Upper lobe of right lung (tissue), 1 donor: ENCODE measurements around the gene FRMD4A. TPM values are rescaled to one million over a fixed set of nuclear protein-coding genes. Genes with fewer than 3 reads are reported as not detected.

Experiments
- ATAC-seq: fragments of 200-7000 bp; cut with Tn5 transposase; one replicate; pipeline ENCODE4 v1.9.1; 2020; ENCODE audit warnings: mild to moderate bottlenecking, moderate library complexity
- DNase-seq: peaks from one replicate; pipeline ENCODE4 v3.0.0-alpha.2; 2020
- H3K27ac ChIP-seq: fragments of 200-600 bp; one replicate; pipeline ENCODE4 v1.8.0; 2022
- H3K27me3 ChIP-seq: fragments of 200-600 bp; one replicate; pipeline ENCODE4 v1.8.0; 2022; ENCODE audit warnings: mild to moderate bottlenecking
- H3K36me3 ChIP-seq: fragments of 200-600 bp; one replicate; pipeline ENCODE4 v1.8.0; 2022
- H3K4me1 ChIP-seq: fragments of 200-600 bp; one replicate; pipeline ENCODE4 v1.8.0; 2022
- H3K4me3 ChIP-seq: fragments of 200-600 bp; one replicate; pipeline ENCODE4 v1.8.0; 2022; ENCODE audit warnings: mild to moderate bottlenecking
- H3K9me3 ChIP-seq: fragments of 200-600 bp; one replicate; pipeline ENCODE4 v1.8.0; 2022
- intact Hi-C: fragments of 100-400 bp; cut with DNase I; formaldehyde crosslinking; loops from one replicate; pipeline ENCODE4 v1.11.0; 2022
- total RNA-seq: library from RNA; stranded (reverse); fragmentation: NEBNext Ultra II Directional; extraction: Animal tissue kit (Norgen Biotek cat#: 25700); gene quantifications from one replicate; pipeline ENCODE4 v1.2.1, GENCODE V29; 2021
- TF ChIP-seq, protein P1 (sequence below): fragments of 200-600 bp; IDR thresholded peaks from one replicate; pipeline ENCODE4 v1.8.0; 2022; ENCODE audit warnings: antibody characterized with exemption
- donor health status: DM: no; HTN: yes; CAD: no; lungs with severe emphysema.

Gene FRMD4A
- total RNA-seq, 1 donor from 2014 or later, result 38.3 TPM

GRCh38 chr10:13916384-13916947 is 414.3 kb downstream of the FRMD4A start:
- TF ChIP-seq, protein P1, sequence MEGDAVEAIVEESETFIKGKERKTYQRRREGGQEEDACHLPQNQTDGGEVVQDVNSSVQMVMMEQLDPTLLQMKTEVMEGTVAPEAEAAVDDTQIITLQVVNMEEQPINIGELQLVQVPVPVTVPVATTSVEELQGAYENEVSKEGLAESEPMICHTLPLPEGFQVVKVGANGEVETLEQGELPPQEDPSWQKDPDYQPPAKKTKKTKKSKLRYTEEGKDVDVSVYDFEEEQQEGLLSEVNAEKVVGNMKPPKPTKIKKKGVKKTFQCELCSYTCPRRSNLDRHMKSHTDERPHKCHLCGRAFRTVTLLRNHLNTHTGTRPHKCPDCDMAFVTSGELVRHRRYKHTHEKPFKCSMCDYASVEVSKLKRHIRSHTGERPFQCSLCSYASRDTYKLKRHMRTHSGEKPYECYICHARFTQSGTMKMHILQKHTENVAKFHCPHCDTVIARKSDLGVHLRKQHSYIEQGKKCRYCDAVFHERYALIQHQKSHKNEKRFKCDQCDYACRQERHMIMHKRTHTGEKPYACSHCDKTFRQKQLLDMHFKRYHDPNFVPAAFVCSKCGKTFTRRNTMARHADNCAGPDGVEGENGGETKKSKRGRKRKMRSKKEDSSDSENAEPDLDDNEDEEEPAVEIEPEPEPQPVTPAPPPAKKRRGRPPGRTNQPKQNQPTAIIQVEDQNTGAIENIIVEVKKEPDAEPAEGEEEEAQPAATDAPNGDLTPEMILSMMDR, result no peak
- Histone ChIP-seq H3K9me3 (no peaks in the 10 kb centered on the region), H3K27ac (no peak overlapping the region), H3K4me1 (no peaks in the 10 kb centered on the region), H3K27me3 (no peaks in the 10 kb centered on the region), H3K36me3 (no peaks in the 10 kb centered on the region), H3K4me3 (no peak overlapping the region)
- DNase-seq (no peak), ATAC-seq (no peak)
- intact Hi-C loops, result no loop called here

DNA sequence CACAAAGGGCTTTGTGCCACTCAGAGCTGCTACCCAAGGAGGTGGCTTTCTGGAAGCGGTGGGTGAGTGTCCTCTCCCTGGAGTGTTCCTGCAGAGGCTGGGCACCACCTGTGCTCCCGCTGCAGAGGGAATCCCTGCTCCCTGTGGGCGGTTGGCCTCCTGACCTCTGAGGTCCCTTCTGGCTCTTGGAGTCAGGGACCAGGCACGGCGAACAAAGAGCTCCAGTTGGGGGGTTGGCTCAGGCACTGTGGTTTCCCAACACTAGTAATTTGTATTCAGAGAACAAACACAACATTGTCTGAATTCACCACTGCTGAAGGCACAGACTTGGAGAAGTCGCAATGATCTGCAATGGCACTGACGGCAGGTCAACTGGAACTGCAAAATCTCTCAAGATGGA is 415.0 kb downstream of the FRMD4A start:
- ATAC-seq, result no peak
- no peaks in the 10 kb centered on the region for H3K36me3 ChIP-seq
- H3K9me3 ChIP-seq, result no peaks in the 10 kb centered on the region
- no peaks in the 10 kb centered on the region for H3K4me1 ChIP-seq
- H3K27me3 ChIP-seq, result no peaks in the 10 kb centered on the region
- H3K27ac ChIP-seq, result no peak overlapping the region
- intact Hi-C loops, result no loop called here
- no peak overlapping the region for H3K4me3 ChIP-seq
- DNase-seq, result no peak
- TF ChIP-seq, protein P1, result no peak

GRCh38 chr10:13913897-13914296 is 416.8 kb downstream of the FRMD4A start:
- intact Hi-C loops, result no loop called here
- ATAC-seq, result peak; percentile 85
- H3K4me3 ChIP-seq, result no peak overlapping the region
- TF ChIP-seq, protein P1, result no peak
- H3K27me3 ChIP-seq, result no peaks in the 10 kb centered on the region
- no peak overlapping the region for H3K27ac ChIP-seq
- H3K4me1 ChIP-seq, result no peaks in the 10 kb centered on the region
- no peaks in the 10 kb centered on the region for H3K9me3 ChIP-seq
- H3K36me3 ChIP-seq, result no peaks in the 10 kb centered on the region
- no peak for DNase-seq

DNA sequence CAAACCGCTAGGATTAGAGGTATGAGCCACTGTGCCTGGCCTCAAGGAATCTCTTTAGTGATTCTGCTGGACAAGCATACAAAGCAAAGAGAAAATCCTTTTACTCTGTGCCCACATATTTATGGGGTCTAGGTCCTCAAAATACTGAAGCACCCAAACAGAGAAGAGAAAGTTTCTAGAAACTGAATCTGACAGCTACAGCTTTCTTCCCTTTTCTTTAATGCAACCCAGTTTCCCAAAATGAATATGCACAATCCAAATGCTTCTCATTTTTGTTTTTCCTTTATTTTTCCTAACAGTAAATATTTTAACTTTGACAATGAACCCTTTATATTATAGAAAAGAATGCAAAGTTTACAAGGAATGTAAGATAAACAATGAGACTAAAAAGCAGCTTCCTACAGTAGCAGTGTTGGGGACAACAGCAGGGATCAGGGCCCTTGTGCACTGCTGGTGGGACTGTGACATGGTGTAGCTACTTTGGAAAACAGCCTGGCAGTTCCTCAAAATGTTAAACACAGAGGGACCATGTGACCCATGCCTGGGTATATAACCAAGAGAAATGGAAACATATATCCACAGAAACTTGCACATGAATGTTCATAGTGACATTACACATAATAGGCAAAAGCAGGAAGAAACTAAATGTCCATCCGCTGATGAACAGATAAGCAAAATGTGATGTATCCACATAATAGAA is 418.8 kb downstream of the FRMD4A start:
- peak; percentile 59 for ATAC-seq
- no peak overlapping the region for H3K27ac ChIP-seq
- no peaks in the 10 kb centered on the region for H3K27me3 ChIP-seq
- H3K36me3 ChIP-seq, result no peaks in the 10 kb centered on the region
- no peak overlapping the region for H3K4me3 ChIP-seq
- no peak for DNase-seq
- H3K9me3 ChIP-seq, result no peaks in the 10 kb centered on the region
- intact Hi-C loops, result no loop called here
- TF ChIP-seq, protein P1, result no peak
- H3K4me1 ChIP-seq, result no peaks in the 10 kb centered on the region

DNA sequence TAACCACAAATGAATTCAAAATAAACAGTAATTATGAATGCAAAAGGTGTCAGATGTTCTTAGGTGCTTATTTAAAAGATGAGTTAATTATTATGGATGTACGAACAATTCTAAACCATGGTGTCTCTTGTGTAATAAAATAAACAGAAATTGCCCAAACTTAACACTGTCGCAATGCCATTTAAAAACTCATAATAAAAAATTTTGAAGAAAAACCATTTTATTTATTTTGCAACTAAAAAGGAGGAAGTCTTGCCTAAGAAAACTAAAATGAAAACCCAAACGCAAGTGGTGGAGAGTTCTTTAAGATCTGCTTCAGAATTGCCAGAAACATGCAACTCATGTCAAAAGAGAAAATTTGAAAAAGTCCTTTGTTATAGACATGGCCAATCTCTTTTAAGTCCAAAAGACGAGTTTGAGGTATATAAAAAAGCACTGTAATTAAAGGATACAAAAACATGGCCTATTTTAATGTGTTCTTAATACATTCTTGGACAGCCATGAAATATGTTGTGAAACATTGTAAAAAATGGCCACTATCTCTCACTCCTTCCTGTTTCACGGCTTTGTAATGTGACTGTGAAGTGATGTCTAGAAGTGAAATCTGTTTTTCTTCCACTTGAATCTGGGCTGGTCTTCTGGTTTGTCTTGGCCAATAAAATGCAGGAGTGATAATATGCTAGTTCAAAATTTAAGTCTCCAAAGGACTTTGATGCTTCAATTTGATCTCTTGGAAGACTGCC is 421.0 kb downstream of the FRMD4A start:
- ATAC-seq (peak; percentile 33), DNase-seq (no peak)
- intact Hi-C loops, result no loop called here
- H3K4me1 ChIP-seq, result no peaks in the 10 kb centered on the region
- no peaks in the 10 kb centered on the region for H3K27me3 ChIP-seq
- no peaks in the 10 kb centered on the region for H3K9me3 ChIP-seq
- no peak overlapping the region for H3K27ac ChIP-seq
- H3K36me3 ChIP-seq, result no peaks in the 10 kb centered on the region
- TF ChIP-seq, protein P1, result no peak
- H3K4me3 ChIP-seq, result no peak overlapping the region
